Amygdala (tissue), 56 donors: ENCODE results near the gene DGUOK.

Experiments used
- DNase-seq, 56 donors: peaks; one replicate each; lab custom pipeline; 2025; lab: John Stamatoyannopoulos, UW

DGUOK gene

GRCh38 chr2:73993376-73993775 lies 66.7 kb downstream of the DGUOK start:
- DNase-seq = no peak

DNA sequence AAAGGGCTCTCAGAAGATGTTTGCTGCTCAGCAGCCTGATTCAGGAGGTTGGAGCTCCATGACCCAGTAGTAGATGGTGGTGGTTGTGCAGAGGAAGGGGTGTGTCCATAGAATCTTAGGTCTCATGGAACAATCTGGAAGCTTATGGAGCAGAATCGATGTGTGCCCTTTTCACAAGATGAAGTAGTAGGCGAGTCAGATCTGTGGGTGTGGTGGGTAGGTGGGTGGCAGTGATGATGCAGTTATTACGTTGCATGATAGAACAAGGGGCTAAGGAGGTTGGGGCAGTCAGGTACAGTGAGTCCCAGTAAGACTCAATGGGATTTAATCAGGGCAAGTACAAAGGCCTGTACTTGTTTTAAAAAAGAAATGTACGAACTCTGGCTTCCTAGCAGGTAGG lies 67.1 kb downstream of the DGUOK start:
- no peak for DNase-seq

GRCh38 chr2:73994178-73994831 lies 67.6 kb downstream of the DGUOK start:
- no peak for DNase-seq

GRCh38 chr2:73995810-73996209 lies 69.1 kb downstream of the DGUOK start:
- no peak for DNase-seq

GRCh38 chr2:73997813-73998212 lies 71.1 kb downstream of the DGUOK start:
- DNase-seq = peak in 4 of 56 donors; percentile 8 to 23 (median 17)

GRCh38 chr2:73998451-73998850 lies 71.8 kb downstream of the DGUOK start:
- peak in 24 of 56 donors; percentile 26 to 81 (median 52) for DNase-seq

DNA sequence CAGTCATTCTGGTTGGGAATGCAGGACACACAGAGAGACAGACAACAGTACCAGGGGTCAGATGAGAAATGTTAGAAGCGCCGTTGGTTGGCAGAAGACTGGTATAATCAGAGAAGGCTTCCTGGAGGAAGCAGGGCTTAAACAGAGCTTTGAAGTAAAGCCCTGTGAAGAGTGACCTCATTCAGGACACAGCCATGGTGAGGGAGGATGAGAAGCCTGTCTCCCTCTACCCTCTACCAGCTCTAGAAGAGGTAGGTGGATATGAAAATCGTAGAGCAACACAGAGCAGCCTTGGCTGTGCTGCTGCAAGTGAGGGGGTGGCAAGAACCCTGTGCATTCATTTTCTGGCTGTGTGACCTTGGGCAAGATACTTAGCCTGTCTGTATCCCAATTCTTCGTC lies 72.3 kb downstream of the DGUOK start:
- no peak for DNase-seq

DNA sequence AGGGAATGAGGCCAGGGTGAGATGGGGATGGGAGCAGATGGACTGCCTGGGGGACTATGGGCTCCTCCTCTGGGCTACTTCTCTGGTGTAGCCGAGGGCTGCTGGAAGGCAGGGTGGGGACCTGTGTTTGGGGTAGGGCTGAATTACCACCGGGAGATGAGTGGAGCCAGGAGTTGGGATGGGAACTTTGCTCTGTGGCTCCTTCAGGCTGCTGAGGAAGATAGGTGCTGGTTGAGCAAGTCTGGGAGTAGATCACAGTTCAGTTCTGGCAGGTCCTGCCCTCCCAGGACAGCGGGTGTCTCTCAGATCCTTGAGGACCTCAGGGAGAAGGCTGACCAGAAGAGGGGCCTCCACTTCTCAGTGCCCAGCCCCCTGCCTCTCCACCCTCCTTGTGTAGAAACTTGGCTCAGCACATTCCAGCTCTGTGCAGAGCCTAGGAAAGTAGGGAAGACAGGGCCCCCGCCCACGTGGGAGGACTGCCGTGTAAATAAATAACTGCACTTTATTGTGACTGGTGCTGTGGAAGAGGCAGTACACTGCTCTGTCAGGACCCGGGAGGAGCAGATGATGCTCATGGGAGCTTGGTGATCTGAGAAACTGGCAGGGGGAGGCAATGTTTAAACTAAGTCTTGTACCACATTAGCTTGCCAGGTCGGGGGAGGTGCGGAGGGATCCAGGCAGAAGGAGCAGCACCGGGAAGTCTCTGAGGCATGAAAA lies 73.4 kb downstream of the DGUOK start:
- peak in 6 of 56 donors; percentile 27 to 46 (median 34) for DNase-seq

DNA sequence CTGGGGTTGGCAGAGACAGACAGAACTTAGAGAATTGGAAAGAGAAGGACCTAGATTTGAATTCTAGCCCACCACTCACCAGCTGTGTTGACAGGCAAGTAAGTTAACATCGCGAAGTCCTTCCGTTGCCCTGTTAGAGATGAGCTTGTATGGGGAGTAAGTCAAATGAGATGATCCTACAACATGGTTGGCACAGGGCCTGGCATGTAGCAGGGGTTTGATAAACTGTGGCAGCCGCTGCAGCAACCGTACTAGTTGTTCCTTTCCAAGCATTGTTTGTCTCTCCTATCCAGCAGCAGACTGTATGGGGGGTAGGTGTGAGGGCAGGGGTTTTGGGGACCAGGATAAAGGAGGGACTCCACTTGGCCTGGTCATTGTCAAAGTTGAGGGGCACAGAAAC lies 74.0 kb downstream of the DGUOK start:
- DNase-seq = no peak

- no peak for DNase-seq
These were observed 74.4 kb downstream of the DGUOK start for GRCh38 chr2:74001121-74001520.

DNA sequence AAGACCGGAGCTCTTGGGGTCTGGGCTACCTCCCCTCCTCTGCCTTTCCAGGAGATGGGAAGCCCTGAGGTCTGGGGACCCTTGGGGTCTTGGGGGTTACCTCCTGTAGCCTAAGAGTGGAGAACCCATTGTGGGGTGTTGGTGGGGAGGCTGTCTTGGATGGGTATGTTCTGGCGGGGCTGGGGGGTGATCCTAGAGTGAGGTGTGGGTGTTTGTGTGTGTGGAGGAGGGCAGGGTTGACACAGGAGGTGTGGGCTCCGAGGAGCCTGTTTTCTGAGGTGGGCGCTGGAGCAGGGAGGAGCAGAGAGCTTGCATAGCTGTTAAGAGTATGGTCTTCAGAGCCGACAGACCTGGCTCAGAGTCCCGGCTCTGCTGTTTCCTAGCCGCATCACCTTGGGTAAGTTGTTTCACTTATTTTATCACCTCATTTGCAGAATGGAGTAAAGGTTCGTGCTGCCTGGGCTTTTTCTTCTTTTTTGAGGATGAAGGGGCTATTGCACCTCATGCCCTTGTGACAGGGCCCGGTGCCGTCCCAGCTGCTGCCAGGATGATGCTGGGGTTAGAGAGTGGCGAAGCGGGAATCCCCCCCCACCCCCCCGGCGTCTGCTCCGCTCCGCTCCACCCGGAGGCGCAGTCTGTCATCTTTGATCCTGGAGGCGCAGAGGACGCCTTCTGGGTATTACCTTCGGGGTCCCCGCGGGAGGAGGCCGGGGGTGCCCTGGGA lies 75.3 kb downstream of the DGUOK start:
- DNase-seq = no peak

DNA sequence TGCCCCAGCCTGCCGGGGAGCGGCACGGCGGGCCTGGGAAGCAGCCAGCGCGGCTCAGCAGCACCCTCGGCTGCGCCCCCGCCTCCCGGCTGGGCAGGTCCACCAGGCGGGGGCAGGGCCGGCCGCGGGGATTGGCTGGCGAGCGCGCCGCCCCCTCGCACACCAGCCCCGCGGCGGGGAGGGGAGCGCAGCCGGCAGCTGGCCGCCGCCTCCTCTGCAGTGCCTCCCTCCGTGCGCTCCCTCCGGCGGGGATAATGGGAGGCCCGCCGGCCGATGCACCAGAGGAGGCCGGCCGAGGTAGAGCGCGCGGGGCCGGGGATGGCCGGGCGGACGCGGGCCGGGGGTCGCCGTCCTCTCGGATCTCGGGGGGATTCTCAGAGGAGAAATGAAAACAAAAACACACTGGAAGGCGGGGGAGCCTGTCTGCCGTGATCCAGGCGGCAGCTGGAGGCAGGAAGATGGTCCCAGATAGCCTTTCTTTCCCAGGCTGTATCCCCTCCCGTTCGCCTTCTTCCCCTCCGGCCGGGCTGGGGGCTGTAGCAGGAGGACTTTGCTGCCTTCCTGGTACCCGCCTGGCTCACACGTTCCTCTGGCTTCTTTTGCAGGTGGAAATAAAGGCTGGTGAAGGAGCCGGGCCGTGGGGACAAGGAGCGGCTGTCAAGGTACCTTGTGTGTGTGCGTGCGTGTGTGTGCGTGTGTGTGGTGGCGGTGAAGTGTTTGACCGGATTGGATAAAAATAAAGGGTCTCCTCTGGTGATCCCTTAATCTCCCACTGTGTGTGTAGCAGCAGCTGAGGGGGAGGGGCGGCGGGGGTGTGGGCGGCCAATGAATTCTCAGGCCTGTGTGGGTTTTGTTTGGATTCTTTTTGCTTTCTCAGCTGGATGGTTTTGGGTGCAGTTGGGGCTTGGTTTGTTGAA lies 76.1 kb downstream of the DGUOK start:
- peak in 55 of 56 donors; percentile 25 to 93 (median 78) for DNase-seq

DNA sequence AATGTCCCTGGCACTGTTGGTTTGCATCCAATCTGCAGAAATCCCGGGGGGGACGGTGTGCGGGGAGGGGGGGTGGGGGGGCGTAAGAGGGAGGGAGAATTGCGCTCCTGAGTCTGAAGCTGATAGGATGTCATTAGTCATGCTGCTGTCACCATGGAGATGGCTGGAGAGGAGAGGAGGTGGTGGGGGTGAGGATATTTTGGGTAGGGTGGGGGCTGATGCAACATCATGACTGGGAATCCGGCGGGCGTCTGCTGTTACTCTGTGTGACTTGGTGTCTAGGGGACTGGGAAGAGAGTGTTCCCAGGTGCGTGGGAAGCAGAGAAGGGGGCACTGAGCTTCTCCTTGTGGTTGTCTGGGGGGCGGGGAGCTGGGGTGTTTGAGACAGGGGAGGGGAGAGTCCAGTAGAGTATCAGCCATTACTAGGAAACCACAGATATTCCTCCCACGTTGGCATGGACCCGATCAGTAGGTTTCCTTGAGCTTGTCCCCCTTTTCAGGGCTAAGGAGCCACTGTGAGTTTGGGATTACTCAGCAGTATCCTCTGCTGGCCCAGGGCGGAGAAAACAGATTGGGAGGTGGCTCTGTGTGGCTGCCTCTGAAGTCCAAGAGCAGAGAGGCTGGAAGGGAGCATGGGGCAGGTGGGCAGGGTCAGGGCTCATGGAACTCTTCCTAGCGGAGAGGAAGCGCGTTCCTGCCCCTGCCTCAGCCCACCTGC lies 77.0 kb downstream of the DGUOK start:
- DNase-seq = peak in 27 of 56 donors; percentile 27 to 81 (median 56)

DNA sequence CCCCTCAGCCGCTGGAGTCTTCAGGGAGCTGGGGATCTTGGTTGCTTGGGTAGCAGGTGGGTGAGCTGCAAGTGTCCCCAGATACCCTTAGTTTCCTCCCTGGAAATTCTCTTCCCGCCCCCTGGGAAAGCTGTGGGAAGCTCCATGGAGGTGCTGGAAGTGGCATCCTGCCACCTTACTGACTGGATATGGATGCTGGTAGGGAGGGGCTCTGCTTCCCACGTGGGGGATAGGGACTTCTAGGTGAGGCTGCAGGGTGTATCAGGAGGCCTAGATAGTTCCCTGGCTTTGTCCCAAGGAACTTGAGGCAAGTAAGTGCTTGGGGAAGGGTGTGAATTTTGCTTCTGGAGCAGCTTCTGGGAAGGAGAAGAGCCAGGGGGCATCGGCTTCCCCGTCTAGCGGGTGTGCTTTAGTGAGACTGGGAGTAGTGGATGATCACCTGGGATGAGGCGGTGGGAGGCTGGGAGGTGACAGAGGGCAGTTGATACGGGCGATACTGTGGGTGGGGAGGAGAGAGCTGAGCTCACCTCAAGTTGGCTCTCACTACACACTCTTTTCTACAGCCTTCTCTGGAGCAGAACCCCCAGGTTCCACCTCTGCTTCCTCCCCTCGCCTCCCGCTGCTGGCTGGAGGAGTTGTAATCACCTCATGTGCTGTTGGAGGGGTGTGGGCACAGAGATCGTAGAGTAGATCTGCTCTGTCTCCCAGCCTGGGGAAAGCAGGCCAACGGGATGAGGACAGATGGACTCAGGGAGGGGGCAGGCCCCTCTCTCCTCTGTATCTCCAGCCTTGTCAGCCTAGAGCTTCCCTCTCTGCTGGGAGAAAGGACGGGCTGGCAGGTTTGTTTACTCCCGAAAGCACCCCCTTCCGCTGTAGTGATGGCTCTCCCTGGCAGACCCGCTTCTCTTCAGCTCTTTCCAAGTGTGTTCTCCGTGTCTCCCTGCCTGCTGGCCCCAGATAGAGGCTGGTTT lies 77.8 kb downstream of the DGUOK start:
- peak in 4 of 56 donors; percentile 28 to 42 (median 36) for DNase-seq

DNA sequence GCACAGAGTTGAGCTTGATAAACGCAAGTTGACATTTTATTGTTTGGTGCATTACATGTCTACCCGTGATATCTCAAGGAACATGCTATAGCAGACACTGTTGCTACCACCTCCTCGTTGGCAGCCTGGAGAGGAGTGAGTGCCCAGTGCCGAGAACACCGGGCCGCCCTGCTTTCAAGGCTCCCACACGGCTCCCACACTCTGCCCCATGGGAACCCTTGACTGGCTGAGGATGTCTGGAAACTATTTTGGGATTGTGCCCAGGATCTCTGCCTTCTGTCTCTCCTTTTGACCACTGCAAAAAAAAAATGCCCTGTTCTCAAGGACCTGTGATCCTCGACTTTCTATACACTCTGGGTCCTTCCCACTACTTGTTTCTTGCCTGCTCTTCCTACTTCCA lies 79.1 kb downstream of the DGUOK start:
- DNase-seq = peak in 1 of 56 donors; percentile 14

DNA sequence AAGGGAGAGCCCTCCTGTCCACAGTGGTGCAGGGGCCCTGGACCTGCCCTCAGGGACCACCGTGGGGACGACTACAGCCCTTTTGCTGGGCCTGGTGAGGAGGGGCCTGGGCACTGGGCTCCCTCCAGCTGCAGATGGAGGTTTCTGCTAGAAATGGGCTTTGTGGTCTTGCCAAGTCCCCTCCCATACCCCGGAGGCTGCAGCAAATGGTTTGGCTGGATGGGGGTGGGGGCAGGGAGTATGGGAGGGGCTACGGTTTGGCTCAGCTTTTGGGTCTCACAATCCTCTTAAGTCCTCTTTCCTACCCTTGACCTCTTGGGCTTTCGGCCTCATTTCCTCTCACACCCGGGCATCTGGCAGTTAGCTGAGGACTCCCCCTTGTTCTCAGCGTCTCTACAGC lies 79.8 kb downstream of the DGUOK start:
- DNase-seq = peak in 22 of 56 donors; percentile 18 to 69 (median 48)

GRCh38 chr2:74007121-74007520 lies 80.4 kb downstream of the DGUOK start:
- no peak for DNase-seq

DNA sequence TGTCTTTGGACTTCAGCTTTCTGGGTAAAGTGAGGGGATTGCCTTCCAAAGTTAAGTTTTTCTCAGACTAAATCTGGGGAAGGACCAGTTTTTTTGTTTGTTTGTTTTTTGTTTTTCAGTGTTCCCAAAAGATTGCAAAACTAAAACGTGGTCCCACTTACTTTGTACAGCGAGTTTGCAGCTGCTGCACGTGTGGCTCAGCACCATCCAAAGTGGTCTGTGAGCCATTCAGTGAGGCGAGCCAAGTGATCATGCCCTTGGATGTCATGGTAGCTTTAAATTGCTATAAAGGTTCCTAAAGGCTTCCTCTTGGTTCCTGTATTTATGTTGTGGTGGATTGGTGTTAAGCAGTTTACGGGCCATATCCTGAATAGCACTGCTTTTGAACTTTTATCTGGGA lies 81.0 kb downstream of the DGUOK start:
- no peak for DNase-seq
